Mesodermal cell (in vitro differentiated cells): ENCODE results near the gene XDH.

Experiments
- H3K27ac ChIP-seq: 2 replicates; pipeline ENCODE4 v1.7.0; 2013; ENCODE audit warnings: mild to moderate bottlenecking, low read depth, low read length, moderate library complexity; ENCODE audit not compliant: severe bottlenecking
- H3K36me3 ChIP-seq: 2 replicates; pipeline ENCODE4 v1.7.1; 2013; ENCODE audit warnings: mild to moderate bottlenecking, low read length, moderate library complexity; ENCODE audit not compliant: control insufficient read depth, insufficient read depth
- H3K4me1 ChIP-seq: one replicate; pipeline ENCODE4 v1.7.1; 2013; ENCODE audit warnings: mild to moderate bottlenecking, low read length; ENCODE audit not compliant: insufficient read depth, control insufficient read depth, poor library complexity, severe bottlenecking
- H3K4me3 ChIP-seq: 2 replicates; pipeline ENCODE4 v1.7.0; 2013; ENCODE audit warnings: low read length, control low read depth, mild to moderate bottlenecking; ENCODE audit not compliant: insufficient read depth, poor library complexity, severe bottlenecking; ENCODE audit errors: extremely low read depth
- H3K9me3 ChIP-seq: 2 replicates; pipeline ENCODE4 v1.7.1; 2013; ENCODE audit warnings: mild to moderate bottlenecking, low read length, moderate library complexity; ENCODE audit not compliant: control insufficient read depth
- WGBS, 2 experiments: methylation state at CpG; one replicate each; pipeline ENCODE4 v1.1.5; 2013; ENCODE audit warnings: missing lambda C conversion rate in 2 of 2; ENCODE audit not compliant: insufficient coverage in 2 of 2; 5-methylcytosine and 5-hydroxymethylcytosine counted together

Gene XDH

GRCh38 chr2:31286230-31286629, 128.3 kb downstream of the XDH start:
- 67 to 80% methylated on average over 1 to 2 of the region's 4 CpGs for WGBS, 2 experiments
- H3K4me3 ChIP-seq, result no peak overlapping the region
- no peaks in the 10 kb centered on the region for H3K36me3 ChIP-seq

More at GRCh38 chr2:31286230-31286629, 128.3 kb downstream of the XDH start:
- peaks cover 17% of the 10 kb centered on the region for H3K4me1 ChIP-seq
- no peak overlapping the region for H3K27ac ChIP-seq
- H3K9me3 ChIP-seq, result peaks cover 2% of the 10 kb centered on the region
